ENCODE results near the gene SLC2A11.

DNA sequence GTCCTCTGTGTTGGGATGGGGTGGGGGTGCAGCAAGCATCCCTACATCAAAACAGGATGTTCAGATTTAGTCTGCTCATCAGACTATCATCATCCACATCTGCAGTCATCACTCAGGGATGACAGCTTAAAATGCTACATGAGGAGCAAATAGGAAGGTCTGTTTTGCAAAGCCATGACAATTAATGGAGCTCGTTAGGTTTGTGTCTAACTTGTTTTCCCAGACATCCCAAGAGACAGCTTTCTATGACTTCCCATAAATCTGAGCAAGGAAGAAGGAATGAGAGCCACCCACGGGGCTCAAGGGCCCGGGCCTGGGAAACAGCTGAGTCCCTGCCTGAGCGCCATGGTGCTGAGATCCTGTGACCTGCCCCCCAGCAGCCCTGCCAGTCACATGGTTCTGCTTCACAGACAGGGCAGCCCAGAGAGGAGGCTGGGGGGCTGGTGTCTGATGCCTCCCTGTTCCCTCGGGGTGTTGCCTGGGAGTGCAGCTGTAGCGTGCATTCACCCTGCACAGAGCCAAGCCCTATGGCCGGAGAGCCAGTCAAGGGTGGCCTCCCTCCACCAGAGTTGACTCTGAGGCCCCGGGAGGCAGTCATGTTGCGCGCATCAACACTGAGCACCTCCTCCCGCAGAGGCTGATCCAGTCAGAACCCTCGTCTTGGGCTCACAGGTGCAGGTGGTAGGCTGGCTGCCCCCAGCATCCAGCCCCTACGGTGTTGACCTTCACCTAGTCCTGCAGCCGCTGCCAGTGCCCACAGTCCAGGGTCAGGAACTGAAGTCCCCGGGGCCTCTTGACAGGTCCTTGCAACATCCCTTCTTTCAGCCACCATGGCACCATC, 30.9 kb upstream of the SLC2A11 start:
- TF ChIP-seq, protein P1, sequence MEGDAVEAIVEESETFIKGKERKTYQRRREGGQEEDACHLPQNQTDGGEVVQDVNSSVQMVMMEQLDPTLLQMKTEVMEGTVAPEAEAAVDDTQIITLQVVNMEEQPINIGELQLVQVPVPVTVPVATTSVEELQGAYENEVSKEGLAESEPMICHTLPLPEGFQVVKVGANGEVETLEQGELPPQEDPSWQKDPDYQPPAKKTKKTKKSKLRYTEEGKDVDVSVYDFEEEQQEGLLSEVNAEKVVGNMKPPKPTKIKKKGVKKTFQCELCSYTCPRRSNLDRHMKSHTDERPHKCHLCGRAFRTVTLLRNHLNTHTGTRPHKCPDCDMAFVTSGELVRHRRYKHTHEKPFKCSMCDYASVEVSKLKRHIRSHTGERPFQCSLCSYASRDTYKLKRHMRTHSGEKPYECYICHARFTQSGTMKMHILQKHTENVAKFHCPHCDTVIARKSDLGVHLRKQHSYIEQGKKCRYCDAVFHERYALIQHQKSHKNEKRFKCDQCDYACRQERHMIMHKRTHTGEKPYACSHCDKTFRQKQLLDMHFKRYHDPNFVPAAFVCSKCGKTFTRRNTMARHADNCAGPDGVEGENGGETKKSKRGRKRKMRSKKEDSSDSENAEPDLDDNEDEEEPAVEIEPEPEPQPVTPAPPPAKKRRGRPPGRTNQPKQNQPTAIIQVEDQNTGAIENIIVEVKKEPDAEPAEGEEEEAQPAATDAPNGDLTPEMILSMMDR (IDR thresholded peaks at IDR 0.05 in 2 of 3, conservative IDR thresholded peaks at IDR 0.05 in 1 of 3; ENCODE audit: borderline replicate concordance in 1 of 3, insufficient read depth in 1 of 3, low read depth in 2 of 3, low read length in 2 of 3): no peak
- TF ChIP-seq POLR2A (IDR thresholded peaks at IDR 0.05; ENCODE audit: borderline replicate concordance, extremely low read depth, insufficient read depth, insufficient read length): no peak
- TF ChIP-seq, protein P2, sequence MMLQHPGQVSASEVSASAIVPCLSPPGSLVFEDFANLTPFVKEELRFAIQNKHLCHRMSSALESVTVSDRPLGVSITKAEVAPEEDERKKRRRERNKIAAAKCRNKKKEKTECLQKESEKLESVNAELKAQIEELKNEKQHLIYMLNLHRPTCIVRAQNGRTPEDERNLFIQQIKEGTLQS (IDR thresholded peaks at IDR 0.05): no peak
